CD4-positive, alpha-beta T cell treated with Interleukin-1 beta for 1 hour (primary cell): ENCODE results near the gene CENPM.

Source experiments
- DNase-seq, 2 donors: peaks; one replicate each; pipeline ENCODE4 v3.0.0-alpha.2; 2020 to 2022

The CENPM gene

GRCh38 chr22:41931701-41932269 lies 15.2 kb downstream of the CENPM start:
- peak in 1 of 2 donors; percentile 68 for DNase-seq

GRCh38 chr22:41929418-41929810 lies 17.5 kb downstream of the CENPM start:
- DNase-seq = no peak

- DNase-seq = peak in 1 of 2 donors; percentile 66
Measured at GRCh38 chr22:41928593-41929417, 18.1 kb downstream of the CENPM start.

GRCh38 chr22:41927813-41928212 lies 19.1 kb downstream of the CENPM start:
- no peak for DNase-seq

GRCh38 chr22:41925783-41926460 lies 21.0 kb downstream of the CENPM start:
- DNase-seq = peak; percentile 81

GRCh38 chr22:41923595-41924276 lies 23.2 kb downstream of the CENPM start:
- DNase-seq = no peak

- DNase-seq = no peak
Measured at GRCh38 chr22:41922940-41923594, 23.9 kb downstream of the CENPM start.

GRCh38 chr22:41922328-41922727 lies 24.6 kb downstream of the CENPM start:
- DNase-seq = no peak

- peak in 1 of 2 donors; percentile 65 for DNase-seq
Measured at GRCh38 chr22:41920271-41920976, 26.5 kb downstream of the CENPM start.

- peak; percentile 53 to 78 for DNase-seq
Measured at GRCh38 chr22:41919357-41920224, 27.4 kb downstream of the CENPM start.

GRCh38 chr22:41917903-41918791 lies 28.8 kb downstream of the CENPM start:
- DNase-seq = peak in 1 of 2 donors; percentile 57

- no peak for DNase-seq
Measured at GRCh38 chr22:41917375-41917902, 29.5 kb downstream of the CENPM start.

GRCh38 chr22:41916745-41917358 lies 30.1 kb downstream of the CENPM start:
- DNase-seq = no peak

GRCh38 chr22:41915786-41916493 lies 31.0 kb downstream of the CENPM start:
- no peak for DNase-seq

GRCh38 chr22:41915035-41915785 lies 31.7 kb downstream of the CENPM start, which contains the start of gene SHISA8:
TSS of gene SHISA8 (minus strand) at chr22:41915074. CDS start at chr22:41914667, 407 bp downstream.
- DNase-seq = peak; percentile 67 to 68

GRCh38 chr22:41914611-41915034 lies 32.3 kb downstream of the CENPM start:
- no peak for DNase-seq

GRCh38 chr22:41913842-41914534 lies 33.0 kb downstream of the CENPM start:
- no peak for DNase-seq
